ENCODE results near the gene PAX2.

The PAX2 gene

DNA sequence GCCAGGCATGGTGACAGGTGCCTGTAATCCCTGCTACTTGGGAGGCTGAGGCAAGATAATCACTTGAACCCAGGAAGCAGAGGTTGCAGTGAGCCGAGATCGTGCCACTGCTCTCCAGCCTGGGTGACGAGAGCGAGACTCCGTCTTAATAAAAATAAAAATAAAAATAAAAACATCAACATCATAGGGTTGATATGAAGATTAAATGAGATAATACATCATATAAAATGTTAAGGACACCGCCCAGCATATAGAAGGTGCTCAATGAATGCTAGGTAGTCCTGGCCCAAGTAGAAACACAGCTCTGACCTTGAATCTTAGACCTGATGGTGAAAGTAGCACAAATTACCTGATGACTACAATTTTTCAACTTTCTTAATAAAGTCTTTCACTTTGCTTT, 74.0 kb downstream of the PAX2 start:
- no peak for DNase-seq (ENCODE audit: low read depth)

GRCh38 chr10:100823194-100823593, 77.8 kb downstream of the PAX2 start:
- no peak for DNase-seq (ENCODE audit: low read depth)

- DNase-seq (ENCODE audit: low read depth): no peak
Measured at GRCh38 chr10:100824886-100825285, 79.5 kb downstream of the PAX2 start.

- DNase-seq (ENCODE audit: low read depth): no peak
Measured at GRCh38 chr10:100825325-100825875, 80.0 kb downstream of the PAX2 start.

GRCh38 chr10:100826031-100826651, 80.8 kb downstream of the PAX2 start:
- no peak for DNase-seq (ENCODE audit: low read depth)

GRCh38 chr10:100826661-100826982, 81.2 kb downstream of the PAX2 start:
- DNase-seq (ENCODE audit: low read depth): no peak

DNA sequence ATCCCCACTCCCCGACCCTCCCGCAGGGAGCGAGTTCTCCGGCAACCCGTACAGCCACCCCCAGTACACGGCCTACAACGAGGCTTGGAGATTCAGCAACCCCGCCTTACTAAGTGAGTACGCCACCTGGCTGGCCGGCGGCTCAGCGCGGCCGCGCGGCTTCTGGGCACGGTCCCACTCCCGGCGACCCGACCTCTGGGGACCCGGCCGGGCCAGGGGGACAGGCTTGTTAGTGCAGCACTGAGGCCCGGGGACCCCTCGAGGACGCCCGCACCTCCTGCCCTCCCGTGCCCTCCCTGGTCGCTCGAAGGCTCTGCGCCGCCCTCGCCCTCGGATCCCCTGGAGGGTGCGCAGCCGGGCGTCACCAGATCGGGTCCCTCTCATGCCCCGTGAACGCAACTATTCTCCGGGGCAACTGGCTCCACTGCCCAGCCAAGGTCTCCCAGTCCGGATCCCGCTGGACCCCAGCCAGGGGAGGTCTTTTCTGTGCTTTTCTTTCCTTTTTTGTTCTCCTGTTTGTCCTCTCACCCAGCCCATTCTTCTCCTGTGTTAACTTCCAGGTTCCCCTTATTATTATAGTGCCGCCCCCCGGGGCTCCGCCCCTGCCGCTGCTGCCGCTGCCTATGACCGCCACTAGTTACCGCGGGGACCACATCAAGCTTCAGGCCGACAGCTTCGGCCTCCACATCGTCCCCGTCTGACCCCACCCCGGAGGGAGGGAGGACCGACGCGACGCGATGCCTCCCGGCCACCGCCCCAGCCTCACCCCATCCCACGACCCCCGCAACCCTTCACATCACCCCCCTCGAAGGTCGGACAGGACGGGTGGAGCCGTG, 81.8 kb downstream of the PAX2 start:
- DNase-seq (ENCODE audit: low read depth): no peak

- no peak for DNase-seq (ENCODE audit: low read depth)
Measured at GRCh38 chr10:100827819-100828737, 82.7 kb downstream of the PAX2 start.

GRCh38 chr10:100828738-100829096, 83.3 kb downstream of the PAX2 start:
- no peak for DNase-seq (ENCODE audit: low read depth)

DNA sequence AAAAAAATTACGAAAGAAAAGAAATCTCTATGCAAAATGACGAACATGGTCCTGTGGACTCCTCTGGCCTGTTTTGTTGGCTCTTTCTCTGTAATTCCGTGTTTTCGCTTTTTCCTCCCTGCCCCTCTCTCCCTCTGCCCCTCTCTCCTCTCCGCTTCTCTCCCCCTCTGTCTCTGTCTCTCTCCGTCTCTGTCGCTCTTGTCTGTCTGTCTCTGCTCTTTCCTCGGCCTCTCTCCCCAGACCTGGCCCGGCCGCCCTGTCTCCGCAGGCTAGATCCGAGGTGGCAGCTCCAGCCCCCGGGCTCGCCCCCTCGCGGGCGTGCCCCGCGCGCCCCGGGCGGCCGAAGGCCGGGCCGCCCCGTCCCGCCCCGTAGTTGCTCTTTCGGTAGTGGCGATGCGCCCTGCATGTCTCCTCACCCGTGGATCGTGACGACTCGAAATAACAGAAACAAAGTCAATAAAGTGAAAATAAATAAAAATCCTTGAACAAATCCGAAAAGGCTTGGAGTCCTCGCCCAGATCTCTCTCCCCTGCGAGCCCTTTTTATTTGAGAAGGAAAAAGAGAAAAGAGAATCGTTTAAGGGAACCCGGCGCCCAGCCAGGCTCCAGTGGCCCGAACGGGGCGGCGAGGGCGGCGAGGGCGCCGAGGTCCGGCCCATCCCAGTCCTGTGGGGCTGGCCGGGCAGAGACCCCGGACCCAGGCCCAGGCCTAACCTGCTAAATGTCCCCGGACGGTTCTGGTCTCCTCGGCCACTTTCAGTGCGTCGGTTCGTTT, 83.9 kb downstream of the PAX2 start:
- DNase-seq (ENCODE audit: low read depth): no peak

DNA sequence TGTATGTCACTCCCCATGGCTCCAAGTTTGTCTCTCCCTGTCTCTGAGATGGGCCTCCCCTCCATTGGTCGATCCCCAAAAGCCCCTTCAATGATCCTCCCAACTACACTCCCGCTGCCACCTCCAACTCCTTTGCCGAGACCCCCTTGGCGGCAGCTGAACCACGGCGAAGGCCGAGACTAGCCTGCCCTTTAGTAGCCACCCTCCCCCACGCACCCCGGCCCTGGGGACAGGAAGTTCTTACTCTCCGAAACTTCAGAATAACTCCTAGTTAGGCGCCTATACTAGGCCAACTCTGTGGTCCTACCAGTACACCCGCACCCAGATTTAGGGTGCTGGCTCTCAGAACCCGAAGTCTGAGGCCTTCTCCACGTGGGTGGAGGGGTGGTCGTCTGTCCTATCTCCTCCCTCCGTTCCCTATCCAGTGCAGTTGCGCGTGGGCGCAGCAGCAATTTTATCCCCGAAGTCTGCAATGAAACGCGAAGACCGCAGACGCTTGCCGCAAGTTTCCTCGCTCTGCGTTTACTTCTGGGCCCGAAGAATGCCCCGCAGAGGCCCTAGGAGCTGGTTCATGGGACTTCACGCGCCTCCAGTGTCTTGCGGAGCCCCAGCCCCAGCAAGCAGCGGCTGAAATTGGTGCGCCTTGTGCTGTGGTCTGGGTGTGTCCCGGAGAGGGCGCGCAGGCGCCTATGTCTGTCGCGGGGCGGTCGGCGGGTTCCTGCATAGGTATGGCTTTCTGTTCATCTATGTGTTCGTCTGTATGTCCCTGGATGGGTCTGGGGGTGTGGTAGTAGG, 84.7 kb downstream of the PAX2 start:
- DNase-seq (ENCODE audit: low read depth): no peak

- DNase-seq (ENCODE audit: low read depth): no peak
Measured at GRCh38 chr10:100830728-100831111, 85.3 kb downstream of the PAX2 start.

DNA sequence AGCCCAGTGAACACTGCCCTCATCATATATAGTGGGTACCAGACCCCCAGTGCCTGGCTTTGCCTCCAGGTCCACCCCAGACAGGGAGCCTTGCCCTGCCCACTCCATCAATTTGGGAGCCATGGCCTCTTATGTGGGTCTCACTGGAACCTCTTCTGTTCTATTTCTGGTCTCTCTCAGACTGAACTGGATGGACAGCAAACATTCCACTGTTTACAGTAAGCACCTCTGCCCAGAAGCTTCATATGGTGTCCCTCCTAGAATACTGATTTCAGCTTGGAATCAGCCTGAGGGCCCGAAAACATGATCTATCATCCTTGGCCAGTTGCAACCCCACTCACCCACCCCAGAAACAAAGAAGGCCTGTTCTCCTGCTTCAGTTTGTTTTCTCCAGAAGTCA, 86.4 kb downstream of the PAX2 start:
- no peak for DNase-seq (ENCODE audit: low read depth)

DNA sequence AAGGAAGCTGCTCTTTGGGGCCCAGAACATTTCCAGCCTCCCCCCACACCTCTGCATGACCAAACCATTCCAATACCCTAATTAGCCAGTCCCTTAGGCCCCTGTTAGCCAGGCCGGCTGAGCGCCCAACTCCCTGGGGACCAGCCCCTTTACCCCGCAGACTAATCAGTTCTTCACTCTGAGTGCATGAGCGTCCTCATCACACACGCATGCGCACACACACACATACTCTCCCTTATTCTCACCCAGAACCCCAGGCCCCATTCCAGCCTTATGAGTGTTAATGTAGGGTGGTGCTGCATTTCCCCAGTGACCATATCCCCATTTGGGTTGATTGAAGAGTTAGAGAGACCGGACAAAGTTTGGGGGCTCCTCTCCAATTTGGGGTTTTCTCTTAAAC, 90.4 kb downstream of the PAX2 start:
- no peak for DNase-seq (ENCODE audit: low read depth)

GRCh38 chr10:100836891-100837290, 91.5 kb downstream of the PAX2 start:
- no peak for DNase-seq (ENCODE audit: low read depth)

- DNase-seq (ENCODE audit: low read depth): no peak
Measured at GRCh38 chr10:100837300-100837699, 91.9 kb downstream of the PAX2 start.

- no peak for DNase-seq (ENCODE audit: low read depth)
Measured at GRCh38 chr10:100838986-100839385, 93.6 kb downstream of the PAX2 start.

GRCh38 chr10:100841528-100841927, 96.1 kb downstream of the PAX2 start:
- DNase-seq (ENCODE audit: low read depth): no peak

GRCh38 chr10:100847440-100847839, 102.1 kb downstream of the PAX2 start:
- no peak for DNase-seq (ENCODE audit: low read depth)

DNA sequence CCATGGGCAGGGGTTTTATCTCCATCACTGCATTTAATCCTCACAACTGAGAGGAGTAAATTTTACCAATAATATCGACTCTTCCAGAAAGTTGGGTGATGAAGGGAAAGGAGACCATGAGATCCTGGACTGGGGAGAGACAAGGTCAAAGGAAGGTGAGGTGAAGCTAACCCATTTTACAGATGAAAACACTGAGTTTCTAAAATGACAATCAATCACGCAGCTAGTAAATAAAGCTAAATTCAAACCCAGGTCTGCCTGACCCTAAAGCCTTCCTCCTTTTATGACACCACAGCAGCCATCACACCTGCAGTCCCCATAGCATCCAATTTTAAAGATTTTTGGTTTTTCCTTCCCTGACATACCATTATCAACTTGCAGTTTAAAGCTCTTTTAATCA, 103.4 kb downstream of the PAX2 start:
- DNase-seq (ENCODE audit: low read depth): no peak

- no peak for DNase-seq (ENCODE audit: low read depth)
Measured at GRCh38 chr10:100858261-100858660, 112.9 kb downstream of the PAX2 start.
